Measurements from ENCODE around the gene IL1R2. TPM values are rescaled to one million over a fixed set of nuclear protein-coding genes. Genes with fewer than 3 reads are reported as not detected.
A peak's percentile ranks its signal among the peaks of the same experiment; 100 is the strongest.

The IL1R2 gene
- total and polyA plus RNA-seq, 2 of the 13 experiments (the other 11 are each of a cell fraction or from before 2014, with no cell fraction given): 3.6 to 7.3 TPM

- TF ChIP-seq CTCF (CRISPR knock-in tag; IDR thresholded peaks at IDR 0.05): peak; percentile 63
- TF ChIP-seq MIXL1 (CRISPR knock-in tag; IDR thresholded peaks at IDR 0.05): peak; percentile 85
- TF ChIP-seq PAWR (CRISPR knock-in tag; IDR thresholded peaks at IDR 0.05; ENCODE audit: borderline replicate concordance): no peak
- TF ChIP-seq TERF1 (CRISPR knock-in tag; IDR thresholded peaks at IDR 0.05): no peak
- TF ChIP-seq KLF11 (CRISPR knock-in tag; IDR thresholded peaks at IDR 0.05): no peak; the same call in 1 of the 2 replicates
- TF ChIP-seq ZNF432 (CRISPR knock-in tag; IDR thresholded peaks at IDR 0.05; ENCODE audit: borderline replicate concordance): no peak
- TF ChIP-seq ZNF770 (CRISPR knock-in tag; IDR thresholded peaks at IDR 0.05): no peak
- no peak for TF ChIP-seq DZIP1 (CRISPR knock-in tag; IDR thresholded peaks at IDR 0.05)
- no peak for TF ChIP-seq ZNF225 (CRISPR knock-in tag; IDR thresholded peaks at IDR 0.05)
- TF ChIP-seq EED (CRISPR knock-in tag; IDR thresholded peaks at IDR 0.05): no peak
- no peak for TF ChIP-seq RNF2 (conservative IDR thresholded peaks at IDR 0.05; ENCODE audit: low read depth)
- TF ChIP-seq KLF15 (CRISPR knock-in tag; IDR thresholded peaks at IDR 0.05; ENCODE audit: borderline replicate concordance): no peak
- 0 out of 2 replicates have a peak, but pooled peaks have one; percentile 14 for TF ChIP-seq ZBTB34 (CRISPR knock-in tag; IDR thresholded peaks at IDR 0.05)
- TF ChIP-seq ZNF773 (CRISPR knock-in tag; IDR thresholded peaks at IDR 0.05; ENCODE audit: borderline replicate concordance): no peak
- no peak for TF ChIP-seq GPN1 (CRISPR knock-in tag; IDR thresholded peaks at IDR 0.05; ENCODE audit: borderline replicate concordance)
- no peak for TF ChIP-seq RFX5 (IDR thresholded peaks at IDR 0.05; ENCODE audit: low read depth, low read length)
- no peak for TF ChIP-seq ZBTB43 (CRISPR knock-in tag; conservative IDR thresholded peaks at IDR 0.05)
- no peak for TF ChIP-seq ZNF670 (CRISPR knock-in tag; IDR thresholded peaks at IDR 0.05; ENCODE audit: borderline replicate concordance)
These were observed 7.4 kb downstream of the IL1R2 start (continued) for GRCh38 chr2:101998896-101999789.
